NT2/D1 (cell line): Measurements from ENCODE around the gene ZBTB8B.
A peak's percentile ranks its signal among the peaks of the same experiment; 100 is the strongest.
"Not testable (repeated sequence)": the region's sequence is repeated elsewhere in the genome, so short reads cannot be mapped to it uniquely, and the experiment has no call there.

ENCODE experiments used
- DNase-seq: peaks from one replicate; pipeline ENCODE4 v3.0.0-alpha.2; 2011; ENCODE audit warnings: low read depth, low spot score
- H3K27me3 ChIP-seq: 2 replicates; pipeline ENCODE4 v1.6.0; 2011; ENCODE audit warnings: mild to moderate bottlenecking; ENCODE audit not compliant: insufficient read length, insufficient read depth
- H3K36me3 ChIP-seq: 2 replicates; pipeline ENCODE4 v1.6.1; 2011; ENCODE audit warnings: mild to moderate bottlenecking, low read length, mixed read lengths; ENCODE audit not compliant: insufficient read depth, insufficient read length
- H3K4me1 ChIP-seq: 2 replicates; pipeline ENCODE4 v1.5.1; 2011; ENCODE audit not compliant: insufficient read depth, insufficient read length
- H3K4me3 ChIP-seq: 2 replicates; pipeline ENCODE4 v1.5.1; 2011; ENCODE audit warnings: low read depth; ENCODE audit not compliant: insufficient read length
- H3K9ac ChIP-seq: 2 replicates; pipeline ENCODE4 v1.6.0; 2011; ENCODE audit warnings: low read depth; ENCODE audit not compliant: insufficient read length
- H3K9me3 ChIP-seq: 2 replicates; pipeline ENCODE4 v1.5.1; 2011; ENCODE audit warnings: mild to moderate bottlenecking, low read length; ENCODE audit not compliant: insufficient read depth
- SUZ12 ChIP-seq: IDR thresholded peaks from 2 replicates; pipeline ENCODE4 v1.6.1; 2011; ENCODE audit not compliant: insufficient read length, insufficient read depth; ENCODE audit errors: extremely low read depth
- YY1 ChIP-seq: IDR thresholded peaks from 2 replicates; pipeline ENCODE4 v1.6.1; 2011; ENCODE audit not compliant: insufficient read length, insufficient read depth
- ZNF274 ChIP-seq: IDR thresholded peaks from 2 replicates; pipeline ENCODE4 v1.6.1; 2011; ENCODE audit warnings: mild to moderate bottlenecking, low read depth, low read length

Gene ZBTB8B

GRCh38 chr1:32464191-32464715 is 619 bp upstream of the ZBTB8B start:
- H3K27me3 ChIP-seq, result peaks cover 23% of the 10 kb centered on the region
- TF ChIP-seq ZNF274 (no peak), YY1 (no peak), SUZ12 (no peak)
- no peak for DNase-seq
- no peaks in the 10 kb centered on the region for H3K4me1 ChIP-seq
- H3K4me3 ChIP-seq, result peak overlapping the region; percentile 87
- no peaks in the 10 kb centered on the region for H3K36me3 ChIP-seq
- H3K9me3 ChIP-seq, result peaks cover 8% of the 10 kb centered on the region
- peak overlapping the region; percentile 66 for H3K9ac ChIP-seq

GRCh38 chr1:32465578-32465933 is 684 bp downstream of the ZBTB8B start:
- peaks cover 23% of the 10 kb centered on the region for H3K27me3 ChIP-seq
- no peaks in the 10 kb centered on the region for H3K9me3 ChIP-seq
- no peak for TF ChIP-seq YY1
- H3K4me3 ChIP-seq, result peak overlapping the region; percentile 87
- peaks cover under 1% of the 10 kb centered on the region for H3K4me1 ChIP-seq
- peak overlapping the region; percentile 82 for H3K9ac ChIP-seq
- DNase-seq, result no peak
- H3K36me3 ChIP-seq, result no peaks in the 10 kb centered on the region

- H3K27me3 ChIP-seq, result peaks cover 23% of the 10 kb centered on the region
- no peaks in the 10 kb centered on the region for H3K9me3 ChIP-seq
- H3K36me3 ChIP-seq, result no peaks in the 10 kb centered on the region
- H3K4me3 ChIP-seq, result no peak overlapping the region
- no peak overlapping the region for H3K9ac ChIP-seq
- TF ChIP-seq YY1 (no peak), ZNF274 (no peak), SUZ12 (no peak)
- peaks cover 3% of the 10 kb centered on the region for H3K4me1 ChIP-seq
- DNase-seq, result no peak
These were observed 1.9 kb downstream of the ZBTB8B start for GRCh38 chr1:32466761-32467160.

DNA sequence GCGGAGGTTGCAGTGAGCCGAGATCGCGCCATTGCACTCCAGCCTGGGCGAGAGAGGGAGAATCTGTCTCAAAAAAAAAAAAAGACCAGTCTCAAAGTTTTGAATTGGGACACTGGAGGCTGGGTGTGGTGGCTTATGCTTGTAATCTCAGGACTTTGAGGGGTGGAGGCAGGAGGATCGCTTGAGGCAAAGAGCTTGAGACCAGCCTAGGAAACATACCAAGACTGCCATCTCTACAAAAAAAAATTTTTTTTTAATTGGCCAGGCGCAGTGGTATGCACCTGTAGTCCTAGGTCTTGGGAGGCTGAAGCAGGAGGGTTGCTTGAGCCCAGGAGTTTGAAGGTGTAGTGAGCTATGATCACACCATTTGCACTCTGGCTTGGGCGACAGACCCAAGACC is 3.9 kb downstream of the ZBTB8B start:
- Histone ChIP-seq H3K36me3 (no peaks in the 10 kb centered on the region), H3K27me3 (peaks cover 20% of the 10 kb centered on the region)
- no peak for TF ChIP-seq SUZ12
- TF ChIP-seq YY1, result no peak
- TF ChIP-seq ZNF274, result no peak

GRCh38 chr1:32470431-32470830 is 5.6 kb downstream of the ZBTB8B start:
- H3K4me3 ChIP-seq, result no peak overlapping the region
- H3K4me1 ChIP-seq, result peaks cover 3% of the 10 kb centered on the region

More for the DNA sequence above, 3.9 kb downstream of the ZBTB8B start:
- Histone ChIP-seq H3K4me1 (peaks cover 3% of the 10 kb centered on the region), H3K9ac (no peak overlapping the region), H3K9me3 (no peaks in the 10 kb centered on the region), H3K4me3 (no peak overlapping the region)
- DNase-seq, result no peak

DNA sequence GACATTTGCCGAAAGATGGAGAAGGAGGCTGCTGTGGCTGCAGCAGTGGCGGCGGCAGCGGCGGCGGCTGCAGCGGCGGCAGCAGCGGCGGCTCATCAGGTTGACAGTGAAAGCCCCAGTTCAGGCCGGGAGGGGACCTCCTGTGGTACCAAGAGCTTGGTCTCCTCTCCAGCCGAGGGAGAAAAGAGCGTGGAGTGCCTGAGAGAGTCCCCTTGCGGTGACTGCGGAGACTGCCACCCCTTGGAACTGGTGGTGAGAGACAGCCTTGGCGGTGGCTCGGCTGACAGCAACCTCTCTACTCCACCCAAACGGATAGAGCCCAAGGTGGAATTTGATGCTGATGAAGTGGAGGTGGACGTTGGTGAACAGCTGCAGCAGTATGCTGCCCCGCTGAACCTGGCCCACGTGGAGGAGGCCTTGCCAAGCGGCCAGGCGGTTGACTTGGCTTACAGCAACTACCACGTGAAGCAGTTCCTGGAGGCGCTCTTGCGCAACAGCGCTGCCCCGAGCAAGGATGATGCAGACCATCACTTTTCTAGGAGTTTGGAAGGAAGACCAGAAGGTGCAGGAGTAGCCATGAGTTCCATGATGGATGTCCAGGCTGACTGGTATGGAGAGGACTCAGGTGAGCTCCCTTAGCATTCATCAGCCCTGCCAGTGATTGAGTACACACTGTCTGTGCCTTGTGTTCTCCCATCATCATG is 6.3 kb downstream of the ZBTB8B start:
- TF ChIP-seq YY1, result no peak
- no peak for TF ChIP-seq SUZ12
- TF ChIP-seq ZNF274, result no peak
- Histone ChIP-seq H3K9me3 (no peaks in the 10 kb centered on the region), H3K9ac (no peak overlapping the region), H3K36me3 (no peaks in the 10 kb centered on the region), H3K27me3 (peaks cover 8% of the 10 kb centered on the region), H3K4me1 (peaks cover 3% of the 10 kb centered on the region), H3K4me3 (no peak overlapping the region)
- DNase-seq, result no peak

More at GRCh38 chr1:32470431-32470830, 5.6 kb downstream of the ZBTB8B start:
- DNase-seq, result no peak
- Histone ChIP-seq H3K36me3 (no peaks in the 10 kb centered on the region), H3K27me3 (peaks cover 15% of the 10 kb centered on the region), H3K9ac (no peak overlapping the region), H3K9me3 (no peaks in the 10 kb centered on the region)
- TF ChIP-seq ZNF274 (no peak), YY1 (no peak)

DNA sequence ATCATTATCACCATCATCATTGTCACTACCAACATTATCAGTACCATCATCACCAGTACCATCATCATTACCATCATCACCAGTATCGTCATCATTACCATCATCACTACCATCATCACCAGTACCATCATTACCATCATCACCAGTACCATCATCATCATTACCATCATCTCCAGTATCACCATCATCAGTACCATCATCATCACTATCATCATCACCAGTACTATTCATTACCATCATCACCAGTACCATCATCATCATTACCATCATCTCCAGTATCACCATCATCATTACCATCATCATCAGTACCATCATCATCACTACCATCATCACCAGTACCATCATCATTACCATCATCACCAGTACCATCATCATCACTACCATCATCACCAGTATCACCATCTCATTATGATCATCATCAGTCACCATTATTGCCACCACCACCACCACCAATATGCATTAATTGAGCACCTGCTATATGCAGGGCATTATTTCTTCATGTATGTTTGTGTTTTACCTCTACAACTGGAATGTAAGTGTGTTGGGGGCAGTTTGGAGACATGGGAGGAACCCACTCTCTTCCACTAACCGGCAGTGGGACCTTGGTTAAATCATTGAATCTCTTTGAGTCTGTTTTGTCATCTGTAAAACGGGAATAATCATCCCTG is 7.0 kb downstream of the ZBTB8B start:
- no peak for DNase-seq
- no peak for TF ChIP-seq YY1
- TF ChIP-seq SUZ12, result no peak
- TF ChIP-seq ZNF274, result no peak
- Histone ChIP-seq H3K36me3 (no peaks in the 10 kb centered on the region), H3K4me1 (peaks cover 3% of the 10 kb centered on the region), H3K9ac (no peak overlapping the region), H3K4me3 (no peak overlapping the region), H3K9me3 (no peaks in the 10 kb centered on the region), H3K27me3 (peaks cover 2% of the 10 kb centered on the region)

DNA sequence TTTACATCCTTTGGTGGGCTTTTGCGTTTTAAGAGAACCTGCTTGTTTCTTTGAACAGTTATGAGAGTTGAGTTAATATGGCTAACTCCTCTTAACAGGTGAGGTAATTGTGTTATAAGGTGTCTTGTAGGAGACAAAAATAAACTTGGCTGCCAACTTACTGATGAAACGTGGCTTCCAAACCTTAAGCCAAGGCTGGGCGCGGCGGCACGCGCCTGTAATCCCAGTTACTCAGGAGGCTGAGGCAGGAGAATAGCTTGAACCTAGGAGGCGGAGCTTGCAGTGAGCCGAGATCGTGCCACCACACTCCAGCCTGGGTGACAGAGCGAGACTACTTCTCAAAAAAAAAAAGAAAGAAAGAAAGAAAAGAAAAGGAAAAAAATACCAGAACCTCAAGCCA is 8.1 kb downstream of the ZBTB8B start:
- not testable (repeated sequence) for H3K36me3 ChIP-seq, H3K9me3 ChIP-seq, H3K4me3 ChIP-seq, H3K27me3 ChIP-seq, DNase-seq, H3K4me1 ChIP-seq, H3K9ac ChIP-seq
